Measurements from ENCODE around the gene CPB2.

DNA sequence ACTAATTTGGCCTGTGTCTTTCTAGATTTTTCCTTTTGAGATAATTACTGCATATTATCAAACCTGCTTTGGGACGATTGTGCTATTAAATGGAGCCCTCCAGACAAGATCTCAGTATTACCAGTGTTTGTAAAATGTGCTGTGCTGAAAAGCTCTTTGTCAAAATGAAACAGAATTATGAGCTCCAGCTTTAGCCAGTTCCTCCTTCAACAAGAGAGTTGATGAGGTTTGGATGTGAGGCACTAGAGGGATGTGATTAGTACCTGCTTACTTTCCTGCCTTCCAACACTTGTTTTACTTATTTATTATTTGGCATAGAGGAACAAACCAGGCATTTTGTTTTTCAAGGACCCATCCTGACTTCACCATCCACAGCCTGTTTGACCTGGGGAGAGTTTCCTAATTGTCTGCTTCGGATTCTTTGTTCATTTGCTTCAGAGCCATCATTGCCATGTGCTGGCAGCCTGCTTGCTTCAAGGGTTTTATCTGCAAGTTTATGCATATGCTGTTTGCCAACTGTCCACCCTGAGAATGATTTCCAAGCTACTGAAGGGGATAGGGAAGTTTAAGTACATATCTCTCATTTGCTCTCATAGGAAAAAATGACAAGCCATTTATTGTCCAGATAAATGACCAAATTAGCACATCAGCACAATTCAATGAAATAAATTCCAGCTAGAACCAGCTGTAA is 32.9 kb upstream of the CPB2 start:
- TF ChIP-seq, protein P1, sequence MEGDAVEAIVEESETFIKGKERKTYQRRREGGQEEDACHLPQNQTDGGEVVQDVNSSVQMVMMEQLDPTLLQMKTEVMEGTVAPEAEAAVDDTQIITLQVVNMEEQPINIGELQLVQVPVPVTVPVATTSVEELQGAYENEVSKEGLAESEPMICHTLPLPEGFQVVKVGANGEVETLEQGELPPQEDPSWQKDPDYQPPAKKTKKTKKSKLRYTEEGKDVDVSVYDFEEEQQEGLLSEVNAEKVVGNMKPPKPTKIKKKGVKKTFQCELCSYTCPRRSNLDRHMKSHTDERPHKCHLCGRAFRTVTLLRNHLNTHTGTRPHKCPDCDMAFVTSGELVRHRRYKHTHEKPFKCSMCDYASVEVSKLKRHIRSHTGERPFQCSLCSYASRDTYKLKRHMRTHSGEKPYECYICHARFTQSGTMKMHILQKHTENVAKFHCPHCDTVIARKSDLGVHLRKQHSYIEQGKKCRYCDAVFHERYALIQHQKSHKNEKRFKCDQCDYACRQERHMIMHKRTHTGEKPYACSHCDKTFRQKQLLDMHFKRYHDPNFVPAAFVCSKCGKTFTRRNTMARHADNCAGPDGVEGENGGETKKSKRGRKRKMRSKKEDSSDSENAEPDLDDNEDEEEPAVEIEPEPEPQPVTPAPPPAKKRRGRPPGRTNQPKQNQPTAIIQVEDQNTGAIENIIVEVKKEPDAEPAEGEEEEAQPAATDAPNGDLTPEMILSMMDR (IDR thresholded peaks at IDR 0.05), result no peak
- TF ChIP-seq ZFX (IDR thresholded peaks at IDR 0.05; ENCODE audit: borderline replicate concordance), result no peak

All from 22Rv1 (cell line).